ENCODE measurements around the gene PAK4.
"Not testable (repeated sequence)": the region's sequence is repeated elsewhere in the genome, so short reads cannot be mapped to it uniquely, and the experiment has no call there.

Gene PAK4

DNA sequence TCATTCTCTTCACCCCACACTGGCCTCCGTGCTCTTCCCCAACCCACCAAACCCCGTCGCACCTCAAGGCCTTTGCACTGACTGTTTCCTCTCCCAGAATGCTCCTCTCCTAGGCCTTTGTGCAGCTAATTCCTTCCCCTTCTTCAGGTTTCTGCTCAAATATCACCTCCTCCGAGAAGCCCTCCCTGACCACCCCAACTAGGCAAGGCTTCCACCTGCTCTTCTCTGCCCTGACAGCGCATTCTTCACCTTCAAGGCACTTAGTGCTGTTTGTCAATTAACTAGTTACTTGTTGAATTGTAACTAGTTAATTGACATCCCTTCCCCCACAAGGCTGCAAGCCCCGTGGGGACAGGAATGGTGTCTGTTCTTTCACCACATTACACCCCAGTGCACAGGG lies 63.4 kb downstream of the PAK4 start:
- no peak for DNase-seq

DNA sequence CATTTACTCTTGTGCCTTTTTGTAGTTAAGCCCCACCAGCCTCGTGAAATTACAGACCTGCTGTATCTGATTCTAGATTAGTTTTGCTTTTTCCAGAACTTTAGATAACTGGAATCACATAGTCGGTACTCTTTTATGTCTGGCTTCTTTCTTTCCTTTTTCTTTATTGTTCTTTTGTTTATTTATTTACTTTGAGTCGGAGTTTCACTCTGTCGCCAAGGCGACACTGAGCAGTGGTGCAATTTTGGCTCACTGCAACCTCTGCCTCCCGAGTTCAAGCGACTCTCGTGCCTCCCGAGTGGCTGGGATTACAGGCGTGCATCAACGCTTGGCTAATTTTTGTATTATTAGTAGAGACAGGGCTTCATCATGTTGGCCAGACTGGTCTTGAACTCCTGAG lies 65.2 kb downstream of the PAK4 start:
- no peak for DNase-seq

DNA sequence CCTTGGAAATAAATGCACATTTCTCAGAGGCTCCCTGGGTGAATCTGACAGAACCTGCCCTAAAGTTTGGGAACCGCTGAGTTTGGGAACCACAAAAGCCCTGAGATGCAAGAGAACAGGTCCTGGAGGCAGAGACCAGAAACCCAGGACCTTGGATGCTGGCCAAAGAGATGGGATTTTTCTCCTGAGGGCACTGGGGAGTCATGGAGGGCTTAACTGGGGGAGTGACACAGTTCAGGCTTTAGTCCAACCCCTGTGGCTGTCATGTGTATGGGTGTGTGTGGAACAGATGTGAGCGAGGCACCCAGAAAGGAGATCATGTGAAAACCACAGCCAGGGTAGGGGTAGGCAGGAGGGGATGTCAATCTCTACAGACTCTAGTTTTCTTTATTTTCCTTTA lies 67.3 kb downstream of the PAK4 start:
- no peak for DNase-seq

DNA sequence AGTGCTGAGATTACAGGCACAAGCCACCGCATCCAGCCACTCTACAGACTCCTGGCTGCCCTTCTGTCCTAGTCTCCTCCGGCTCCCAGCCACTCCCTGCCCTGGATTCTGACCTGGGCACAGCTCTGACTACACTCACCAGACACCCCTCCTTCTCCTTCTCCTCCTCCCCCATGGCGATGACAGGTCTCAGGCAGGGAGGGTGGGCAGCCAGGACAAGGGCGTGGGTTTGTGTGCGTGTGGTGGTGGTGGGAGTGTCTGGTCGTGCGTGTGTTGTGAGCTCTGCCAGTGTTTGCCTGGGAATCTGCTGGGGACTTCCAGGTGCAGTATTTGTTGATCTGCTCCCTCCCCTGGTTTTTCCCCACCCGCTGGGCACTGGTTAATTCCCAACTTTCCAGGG lies 68.2 kb downstream of the PAK4 start:
- DNase-seq, result no peak

DNA sequence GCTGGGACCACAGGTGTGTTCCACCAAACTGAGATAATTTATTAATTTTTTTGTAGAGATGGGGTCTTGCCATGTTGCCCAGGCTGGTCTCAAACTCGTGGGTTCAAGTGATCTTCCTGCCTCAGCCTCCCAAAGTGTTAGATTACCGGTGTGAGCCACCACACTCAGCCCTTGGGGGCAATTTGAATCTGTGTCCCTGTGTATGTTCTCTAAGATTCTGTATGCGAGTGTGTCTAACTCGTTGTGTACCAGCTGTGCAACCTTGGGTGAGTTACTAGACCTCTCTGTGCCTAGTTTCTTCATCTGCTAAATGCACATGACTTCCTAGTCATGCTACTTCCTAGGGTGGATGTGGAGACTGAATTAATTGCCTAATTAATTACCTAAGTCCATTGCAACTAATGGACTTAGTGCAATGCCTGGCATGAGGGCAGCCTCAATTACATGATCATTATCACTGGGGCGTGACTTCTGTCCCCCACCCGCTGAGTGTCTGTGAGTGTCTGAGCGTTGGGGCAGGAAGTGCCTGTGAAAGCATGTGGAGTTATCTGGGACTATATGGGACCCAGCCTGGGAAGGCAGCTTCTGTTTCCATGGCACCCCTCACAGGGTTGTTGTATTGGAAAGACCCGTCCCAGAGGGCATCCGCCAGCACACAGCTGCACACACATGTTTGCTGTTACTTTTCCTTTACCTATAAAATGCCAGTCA lies 69.4 kb downstream of the PAK4 start:
- DNase-seq, result no peak

DNA sequence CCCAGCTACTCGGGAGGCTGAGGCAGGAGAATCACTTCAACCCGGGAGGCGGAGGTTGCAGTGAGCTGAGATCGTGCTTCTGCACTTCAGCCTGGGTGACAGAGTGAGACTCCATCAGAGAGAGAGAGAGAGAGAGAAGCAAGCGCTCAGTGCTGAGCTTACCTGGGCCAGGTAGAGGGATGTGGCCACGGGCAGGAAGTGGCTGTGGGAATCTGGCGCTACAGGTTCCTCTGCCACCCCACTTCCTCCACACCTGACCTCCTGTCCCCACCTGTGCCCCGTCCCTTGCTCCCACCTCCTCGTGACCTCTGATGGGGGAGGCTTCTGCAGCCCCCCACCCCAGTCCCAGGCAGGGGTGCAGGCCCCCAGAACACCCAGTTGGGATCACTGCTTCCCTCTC lies 70.2 kb downstream of the PAK4 start:
- no peak for DNase-seq

DNA sequence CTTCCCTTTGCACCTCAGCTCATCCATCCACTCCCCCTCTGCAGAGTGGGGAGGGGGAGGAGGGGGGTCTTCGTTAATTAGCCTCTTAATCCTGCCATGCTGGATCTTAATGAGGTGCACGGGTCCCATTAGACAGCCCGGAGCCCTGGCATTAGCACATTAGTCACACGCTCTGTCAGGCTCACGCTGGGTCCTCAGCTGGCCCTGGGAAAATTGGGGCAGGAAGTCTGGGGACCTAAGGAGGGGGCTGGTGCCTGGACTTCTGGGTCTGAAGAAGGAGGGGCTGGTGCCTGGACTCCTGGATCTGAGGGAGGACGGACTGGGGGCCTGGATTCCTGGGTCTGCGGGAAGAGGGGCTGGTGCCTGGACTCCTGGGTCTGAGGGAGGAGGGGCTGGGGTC lies 70.7 kb downstream of the PAK4 start:
- no peak for DNase-seq

DNA sequence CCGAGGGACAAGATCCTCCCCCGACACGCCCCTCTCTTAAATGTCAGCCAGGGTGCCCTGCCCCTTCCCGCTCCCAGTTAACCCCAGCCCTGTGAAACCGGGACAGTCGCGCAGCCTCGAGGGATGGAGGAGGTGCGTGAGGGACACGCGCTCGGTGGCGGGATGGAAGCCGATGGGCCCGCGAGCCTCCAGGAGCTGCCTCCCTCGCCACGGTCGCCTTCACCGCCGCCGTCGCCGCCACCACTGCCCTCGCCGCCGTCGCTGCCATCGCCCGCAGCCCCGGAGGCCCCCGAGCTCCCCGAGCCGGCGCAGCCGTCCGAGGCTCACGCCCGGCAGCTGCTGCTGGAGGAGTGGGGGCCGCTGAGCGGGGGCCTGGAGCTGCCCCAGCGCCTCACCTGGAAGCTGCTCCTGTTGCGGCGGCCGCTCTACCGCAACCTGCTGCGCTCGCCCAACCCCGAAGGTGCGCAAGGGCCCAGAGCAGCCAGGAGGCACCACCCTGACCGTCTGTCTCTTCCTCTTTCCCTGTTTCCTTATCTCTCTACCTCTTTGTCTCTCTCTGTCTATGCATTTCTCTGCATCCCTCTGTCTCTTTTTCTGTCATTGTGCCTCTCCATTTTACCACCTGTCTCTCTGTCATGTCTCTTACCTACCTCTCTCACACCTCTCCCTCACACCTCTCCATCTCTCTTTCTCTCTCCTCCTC lies 71.4 kb downstream of the PAK4 start, which contains the start of gene NCCRP1:
NCCRP1 (plus strand) TSS at position 105 of the 703 bp plus-strand sequence; CDS start at position 124, 19 bp downstream.
- DNase-seq, result no peak

DNA sequence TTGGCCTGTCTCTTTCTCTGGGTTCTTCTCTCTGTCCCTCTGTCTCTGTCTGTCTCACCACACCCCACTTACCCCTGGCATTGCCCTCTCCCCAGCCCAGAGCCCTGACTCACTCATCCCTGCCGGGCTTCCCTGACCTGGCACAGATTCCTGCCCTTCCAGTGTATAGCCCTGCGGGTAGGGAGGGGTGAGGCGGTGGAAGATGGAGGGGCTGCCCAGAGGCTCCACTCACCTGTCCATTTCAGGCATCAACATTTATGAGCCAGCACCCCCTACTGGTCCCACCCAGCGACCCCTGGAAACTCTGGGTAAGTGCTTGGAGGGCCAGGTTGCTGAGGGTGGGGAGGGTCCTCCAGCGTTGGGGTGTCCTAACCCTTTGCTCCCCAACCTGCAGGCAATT lies 72.2 kb downstream of the PAK4 start:
- no peak for DNase-seq

DNA sequence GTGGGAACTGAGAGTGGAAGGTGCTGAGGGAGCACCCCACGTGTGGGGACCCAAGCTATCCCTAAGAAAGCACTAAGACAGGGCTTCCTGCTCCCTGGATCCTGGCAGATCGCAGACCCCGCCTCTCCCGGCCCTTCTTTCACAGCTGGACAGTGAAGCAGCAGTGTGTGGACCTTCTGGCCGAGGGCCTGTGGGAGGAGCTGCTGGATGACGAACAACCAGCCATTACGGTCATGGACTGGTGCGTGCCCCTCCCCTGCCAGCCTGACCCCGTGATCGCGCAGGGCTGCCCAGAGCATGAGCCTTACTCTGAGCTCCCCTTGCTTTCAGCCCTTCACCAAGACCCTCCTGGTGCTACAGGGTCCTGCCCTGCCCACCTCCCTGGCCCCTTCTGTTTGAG lies 73.4 kb downstream of the PAK4 start:
- DNase-seq, result no peak

DNA sequence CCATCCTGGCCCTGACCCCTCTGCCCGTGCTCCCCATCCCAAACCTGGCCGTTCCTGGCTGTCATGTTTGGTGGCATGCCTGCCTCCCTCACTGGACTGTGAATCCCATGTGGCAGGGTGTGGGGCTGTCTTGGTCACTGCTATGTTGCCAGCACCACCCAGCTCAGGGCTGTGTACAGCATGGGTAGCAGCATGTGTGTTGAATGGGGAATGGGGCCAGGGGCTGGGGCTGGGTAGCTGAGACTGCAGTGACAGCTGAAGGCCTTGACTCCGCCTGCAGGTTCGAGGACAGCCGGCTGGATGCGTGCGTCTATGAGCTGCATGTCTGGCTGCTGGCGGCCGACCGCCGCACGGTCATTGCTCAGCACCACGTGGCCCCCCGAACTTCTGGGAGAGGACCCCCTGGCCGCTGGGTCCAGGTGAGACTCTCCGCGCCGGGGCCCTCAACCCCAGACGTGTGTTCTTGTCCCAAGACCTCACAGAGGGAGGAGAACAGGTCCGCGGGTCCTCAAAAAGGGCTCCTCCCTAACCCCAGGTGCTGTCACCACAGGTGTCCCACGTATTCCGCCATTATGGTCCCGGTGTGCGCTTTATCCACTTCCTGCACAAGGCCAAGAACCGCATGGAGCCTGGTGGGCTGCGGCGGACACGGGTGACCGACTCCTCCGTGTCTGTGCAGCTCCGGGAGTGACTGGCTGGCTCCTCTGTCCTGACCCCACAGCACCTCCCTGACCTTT lies 74.6 kb downstream of the PAK4 start:
- no peak for DNase-seq

DNA sequence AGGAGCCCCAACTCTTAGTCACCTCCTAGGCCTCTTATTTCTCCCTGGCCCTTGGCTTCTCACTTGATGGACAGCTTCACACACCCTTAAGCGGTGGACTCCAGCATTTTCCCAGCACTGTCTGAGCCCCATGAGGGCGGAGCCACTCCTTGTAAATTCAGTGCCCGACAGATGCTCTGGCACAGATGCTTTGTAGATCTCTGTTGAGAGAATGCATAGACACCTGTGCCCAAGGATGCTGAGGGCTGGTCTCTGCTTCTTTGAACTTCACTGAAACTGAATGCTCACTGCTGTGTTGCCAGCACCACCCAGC lies 75.2 kb downstream of the PAK4 start:
- no peak for DNase-seq

DNA sequence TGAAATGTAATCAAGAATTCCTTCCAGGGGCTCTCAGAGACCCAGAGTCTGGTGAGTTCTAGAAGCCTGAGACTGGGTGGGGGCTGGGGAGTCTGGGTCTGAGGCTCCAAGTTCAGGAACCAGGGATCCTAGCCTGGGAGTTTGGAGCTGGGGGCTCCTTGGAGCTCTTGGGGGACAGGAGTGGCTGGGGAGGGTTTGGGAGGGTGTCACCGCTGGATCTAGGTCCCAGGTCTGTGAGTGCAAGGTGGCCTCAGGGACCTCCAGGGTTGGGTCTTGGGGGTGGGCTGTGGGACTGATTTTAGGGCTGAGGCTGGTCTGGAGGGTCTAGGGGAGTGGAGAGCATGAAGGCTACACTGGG lies 77.4 kb downstream of the PAK4 start:
- no peak for DNase-seq

DNA sequence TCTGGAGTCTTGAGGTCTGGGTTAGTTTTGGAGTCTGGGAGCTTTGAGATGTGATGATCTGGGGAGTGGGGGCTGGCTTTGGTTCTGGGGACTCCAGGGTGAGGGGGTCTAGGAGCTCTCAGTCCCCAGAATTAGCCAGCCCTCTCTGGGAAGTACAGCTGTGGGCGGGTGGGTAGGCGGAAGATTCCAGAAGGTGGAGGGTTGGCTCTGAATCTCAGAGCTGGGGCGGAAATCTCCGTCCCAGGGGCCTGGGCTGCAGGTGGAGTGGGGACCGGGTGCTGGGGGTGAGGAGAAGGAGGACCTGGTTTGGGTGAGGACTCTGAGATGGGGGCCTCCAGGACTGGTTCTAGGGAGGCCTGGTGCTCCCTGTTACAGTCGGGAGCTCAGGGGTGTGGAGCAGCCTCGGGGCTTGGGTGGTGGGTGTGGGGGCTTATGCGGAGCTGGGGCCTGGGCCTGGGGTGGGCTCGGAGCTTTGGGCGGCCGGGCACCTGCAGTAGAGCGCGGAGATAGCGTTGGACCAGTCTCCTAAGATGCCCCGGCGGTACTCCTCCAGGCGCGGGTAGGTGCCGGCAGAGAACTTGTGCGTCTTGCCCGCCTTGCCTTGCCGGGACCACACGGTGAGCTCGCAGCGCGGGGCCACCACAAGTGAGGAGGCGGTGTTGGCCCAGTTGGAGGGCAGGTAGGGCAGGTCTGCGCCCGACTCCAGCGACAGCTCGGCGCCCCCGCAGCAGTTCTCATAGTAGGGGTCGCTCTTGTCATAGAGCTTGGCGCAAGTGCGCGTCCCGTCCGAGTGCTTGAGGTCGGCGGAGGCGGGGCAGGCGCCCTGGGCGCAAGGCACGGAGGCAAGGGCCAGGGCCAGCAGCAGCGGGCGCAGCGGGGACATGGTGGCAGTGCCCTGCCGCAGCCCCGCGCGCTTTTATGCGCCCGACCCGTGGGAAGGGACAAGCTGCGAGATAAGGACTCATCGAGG lies 78.1 kb downstream of the PAK4 start, which contains the start of gene SYCN:
SYCN (minus strand) TSS at position 892 of the 970 bp plus-strand sequence; CDS start at position 883, 9 bp downstream.
- no peak for DNase-seq

DNA sequence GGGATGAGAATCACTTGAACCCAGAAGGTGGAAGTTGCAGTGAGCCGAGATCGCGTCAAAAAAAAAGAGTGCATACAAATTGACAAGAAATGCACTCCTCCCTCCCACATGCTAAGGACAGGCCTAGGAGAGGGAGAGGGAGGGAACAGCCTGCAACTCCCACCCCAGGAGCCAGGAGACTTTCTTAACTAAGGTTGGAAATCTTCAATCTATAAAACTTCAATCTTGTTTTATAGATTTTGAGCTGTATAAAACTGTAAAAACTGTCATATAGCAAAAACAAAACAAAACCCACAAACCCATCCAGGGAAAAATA lies 79.8 kb downstream of the PAK4 start:
- no peak for DNase-seq

DNA sequence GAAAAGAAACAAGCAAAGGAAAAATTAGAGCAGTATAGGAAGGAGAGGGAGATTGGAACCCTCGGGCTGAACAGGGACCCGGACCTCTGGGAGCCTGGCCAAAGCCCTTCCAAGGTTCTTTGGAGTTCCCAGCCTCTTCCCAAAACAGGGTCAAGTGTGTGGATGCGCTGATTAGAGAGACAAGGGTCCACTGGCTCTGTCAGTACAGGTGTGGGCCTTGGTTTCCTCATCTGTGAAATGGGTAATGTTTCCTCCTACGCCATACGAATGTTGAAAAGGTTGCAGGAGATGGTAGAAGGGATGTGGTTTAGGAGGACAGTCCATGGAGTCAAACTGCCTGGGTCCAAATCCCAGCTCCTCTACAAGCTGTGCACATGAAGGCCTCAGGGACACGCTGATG lies 80.5 kb downstream of the PAK4 start:
- DNase-seq, result no peak

DNA sequence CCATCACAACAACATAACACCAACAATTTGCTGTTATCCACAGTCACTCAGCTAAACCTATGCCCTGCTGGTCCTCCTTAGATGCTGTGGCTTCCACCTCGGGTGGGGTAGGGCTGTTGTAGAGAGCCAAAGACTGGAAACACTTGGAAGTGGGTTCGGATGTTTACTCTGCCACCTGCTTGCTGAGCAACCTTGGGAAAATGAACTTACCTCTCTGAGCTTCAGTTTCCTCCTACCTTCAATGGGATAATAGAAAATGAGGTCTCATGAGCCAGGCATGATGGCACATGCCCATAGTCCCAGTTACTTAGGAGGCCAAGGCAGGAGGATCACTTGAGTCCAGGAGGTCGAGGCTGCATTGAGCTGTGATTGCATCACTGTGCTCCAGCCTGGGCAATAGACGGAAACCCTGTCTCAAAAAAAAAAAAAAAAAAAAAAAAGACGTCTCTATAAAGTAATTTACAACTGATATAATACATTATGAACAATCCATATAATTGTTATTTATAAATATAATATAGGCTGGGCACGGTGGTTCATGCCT lies 81.8 kb downstream of the PAK4 start:
- DNase-seq, result no peak

DNA sequence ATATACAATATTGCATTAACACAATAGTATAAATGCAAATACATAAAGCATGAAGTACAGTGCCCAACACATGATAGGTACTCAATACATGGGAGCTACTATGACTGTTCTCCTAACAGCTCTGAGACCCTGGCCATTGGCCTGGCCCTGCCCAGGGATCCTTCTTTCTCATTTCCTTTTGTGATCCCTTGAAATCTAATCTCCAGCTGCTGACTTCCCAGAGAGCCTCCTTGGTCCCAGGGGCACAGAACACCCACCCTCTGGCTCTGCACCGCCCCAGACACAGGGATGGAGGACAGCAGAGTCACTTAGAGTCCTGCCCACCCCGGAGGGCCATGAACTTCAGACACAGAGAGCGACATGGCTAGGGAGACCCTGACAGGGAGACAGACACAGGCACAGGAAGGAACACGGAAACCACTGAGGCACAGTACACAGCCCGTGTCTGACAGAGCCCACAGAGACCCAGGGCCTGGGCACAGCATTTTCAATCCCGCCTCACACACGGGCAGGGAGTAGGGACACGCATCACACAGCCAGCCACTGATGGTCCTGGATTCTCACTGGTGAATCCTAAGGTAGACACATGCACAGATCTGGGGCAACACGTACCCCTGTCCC lies 82.7 kb downstream of the PAK4 start:
- DNase-seq, result no peak

DNA sequence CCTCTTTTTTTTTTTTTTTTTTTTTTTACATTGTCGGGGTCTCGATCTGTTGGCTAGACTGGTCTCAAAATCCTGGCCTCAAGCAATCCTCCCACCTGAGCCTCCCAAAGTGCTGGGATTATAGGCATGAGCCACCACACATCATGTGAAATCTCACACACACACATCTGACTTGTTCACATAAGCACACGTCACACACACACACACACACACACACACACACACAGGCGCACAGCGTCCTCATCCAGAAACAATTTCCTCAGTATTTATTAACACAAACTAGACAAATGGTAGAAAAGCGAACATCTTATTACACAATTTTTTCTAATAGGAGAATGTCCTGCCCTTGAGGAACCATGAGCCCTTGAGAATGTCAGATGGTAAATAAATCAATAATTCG lies 83.6 kb downstream of the PAK4 start:
- DNase-seq, result no peak

DNA sequence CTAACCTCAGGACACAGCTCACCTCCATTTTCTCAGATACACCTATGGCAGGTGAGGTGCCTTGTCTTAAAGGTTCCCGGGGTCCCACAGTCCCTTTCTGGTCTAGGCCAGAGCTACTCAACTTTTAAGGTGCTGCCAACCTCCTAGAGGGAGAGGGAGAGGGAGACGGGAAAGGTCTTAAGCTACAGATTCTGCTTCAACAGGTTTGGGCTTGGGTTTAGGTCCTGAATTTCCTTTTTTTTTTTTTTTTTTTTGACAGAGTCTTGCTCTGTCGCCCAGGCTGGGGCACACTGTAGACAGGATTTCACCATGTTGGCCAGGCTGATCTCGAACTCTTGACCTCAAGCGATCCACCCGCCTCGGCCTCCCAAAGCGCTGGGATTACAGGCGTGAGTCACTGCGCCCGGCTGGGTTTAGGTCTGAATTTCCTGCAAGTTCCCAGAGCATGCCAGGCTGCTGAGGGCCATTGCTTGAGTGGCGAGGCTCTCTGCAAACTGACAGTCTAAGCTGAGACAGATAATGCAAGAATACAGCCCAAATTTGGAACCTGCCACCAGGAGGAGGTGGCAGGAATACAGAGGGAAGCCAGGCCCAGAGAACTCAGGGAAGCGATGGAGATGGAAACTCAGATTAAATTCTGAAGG lies 86.3 kb downstream of the PAK4 start:
- DNase-seq, result no peak

DNA sequence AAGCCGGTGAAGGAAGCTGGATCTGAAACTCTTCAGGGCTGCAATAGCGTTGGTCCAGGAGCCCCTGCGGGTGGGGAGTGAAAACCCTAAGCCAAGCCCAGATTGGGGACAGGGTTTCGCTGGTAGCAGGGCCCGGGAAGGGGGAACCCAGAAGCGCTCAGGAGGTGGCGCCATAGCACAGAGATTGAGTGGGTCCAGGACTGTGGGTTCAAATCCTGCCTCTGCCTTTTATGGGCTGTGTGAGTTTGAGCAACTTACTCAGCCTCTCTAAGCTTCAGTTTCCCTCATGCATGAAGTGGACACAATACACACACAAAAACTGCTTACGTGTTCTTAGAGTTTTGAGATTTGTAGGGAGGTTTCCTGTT lies 86.8 kb downstream of the PAK4 start:
- no peak for DNase-seq

DNA sequence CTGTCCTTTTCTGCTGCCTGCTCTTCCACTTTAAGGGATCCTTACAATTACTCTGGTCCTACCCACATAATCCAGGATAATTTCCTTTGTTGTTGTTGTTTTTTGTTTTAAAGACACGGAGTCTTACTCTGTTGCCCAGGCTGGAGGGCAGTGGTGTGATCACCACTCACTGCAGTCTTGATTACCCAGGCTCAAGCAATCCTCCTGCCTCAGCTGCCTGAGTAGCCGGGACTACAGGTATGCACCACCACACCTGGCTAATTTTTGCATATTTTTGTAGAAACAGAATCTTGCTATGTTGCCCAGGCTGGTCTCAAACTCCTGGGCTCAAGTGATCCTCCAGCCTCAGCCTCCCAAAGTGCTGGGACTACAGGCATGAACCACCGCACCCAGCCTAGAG lies 89.7 kb downstream of the PAK4 start:
- not testable (repeated sequence) for DNase-seq
